Natural killer cell (primary cell): ENCODE measurements around the gene NOS1AP. TPM values are rescaled to one million over a fixed set of nuclear protein-coding genes. Genes with fewer than 3 reads are reported as not detected.

Experiments used
- ATAC-seq, 3 donors: fragments of 150-1000 bp in 2 of 3; fragments of 200-7000 bp in 1 of 3; cut with Tn5 transposase; 1 replicate in 1 of 3; 2 replicates in 2 of 3; pipeline ENCODE4 v1.10.0; 2021; ENCODE audit warnings: mild to moderate bottlenecking in 2 of 3, moderate library complexity in 2 of 3
- DNase-seq, 2 donors: peaks; one replicate each; pipeline versions ENCODE4 v3.0.0 to v3.0.0-alpha.2; 2013 to 2021; ENCODE audit warnings: mixed read lengths in 1 of 2
- H3K27ac ChIP-seq: one replicate; pipeline ENCODE4 v1.5.1; 2013; ENCODE audit warnings: mild to moderate bottlenecking, low read length
- H3K27me3 ChIP-seq: one replicate; pipeline ENCODE4 v1.6.1; 2013; ENCODE audit warnings: low read length; ENCODE audit not compliant: control insufficient read depth, insufficient read depth
- H3K36me3 ChIP-seq: one replicate; pipeline ENCODE4 v1.6.1; 2013; ENCODE audit warnings: low read length; ENCODE audit not compliant: control insufficient read depth, insufficient read depth
- H3K4me1 ChIP-seq: one replicate; pipeline ENCODE4 v1.6.1; 2013; ENCODE audit warnings: low read length; ENCODE audit not compliant: control insufficient read depth, insufficient read depth
- H3K4me3 ChIP-seq: one replicate; pipeline ENCODE4 v1.5.1; 2013; ENCODE audit warnings: low read length
- H3K9me3 ChIP-seq: one replicate; pipeline ENCODE4 v1.6.1; 2013; ENCODE audit warnings: low read length; ENCODE audit not compliant: control insufficient read depth, insufficient read depth
- H3K27ac Mint-ChIP-seq, 2 donors: one replicate each; pipeline ENCODE4 v1.8.0; 2022; ENCODE audit warnings: mild to moderate bottlenecking in 2 of 2, mixed read lengths in 2 of 2, moderate library complexity in 1 of 2
- H3K27me3 Mint-ChIP-seq, 2 donors: one replicate each; pipeline ENCODE4 v1.8.0; 2022; ENCODE audit warnings: low read depth in 2 of 2, mixed read lengths in 2 of 2
- H3K36me3 Mint-ChIP-seq: one replicate; pipeline ENCODE4 v1.8.0; 2022; ENCODE audit warnings: mixed read lengths
- H3K4me1 Mint-ChIP-seq, 2 donors: one replicate each; pipeline ENCODE4 v1.8.0; 2022; ENCODE audit warnings: mixed read lengths in 2 of 2
- H3K4me3 Mint-ChIP-seq: one replicate; pipeline ENCODE4 v1.8.0; 2022; ENCODE audit warnings: mild to moderate bottlenecking, moderate library complexity, mixed read lengths
- H3K9me3 Mint-ChIP-seq, 2 donors: one replicate each; pipeline ENCODE4 v1.8.0; 2022; ENCODE audit warnings: mixed read lengths in 2 of 2
- CTCF ChIP-seq: fragments of 200-600 bp; IDR thresholded peaks from one replicate; pipeline ENCODE4 v1.8.0; 2022; ENCODE audit warnings: antibody characterized with exemption
- WGBS: methylation state at CpG from one replicate; pipeline ENCODE4 v1.1.7; 2013; ENCODE audit warnings: missing lambda C conversion rate; ENCODE audit not compliant: insufficient coverage; 5-methylcytosine and 5-hydroxymethylcytosine counted together
- intact Hi-C: fragments of 100-400 bp; cut with micrococcal nuclease; formaldehyde crosslinking; loops from one replicate; pipeline ENCODE4 v1.14.2; 2022
- total RNA-seq, 4 donors: library from RNA; stranded (reverse); fragments of 120-200 nt in 1 of 4; gene quantifications; one replicate each; pipeline versions ENCODE4 v1.2.3 to v1.2.4, GENCODE V29; 2013 to 2022

NOS1AP gene
- total RNA-seq, 3 donors from 2014 or later (not counting 1 experiment from before 2014, with no cell fraction given), result 0.09 to 0.20 TPM; not detected in 1

GRCh38 chr1:162128693-162129356, 59.3 kb downstream of the NOS1AP start:
- Histone ChIP-seq H3K27ac (no peak overlapping the region), H3K36me3 (no peaks in the 10 kb centered on the region), H3K9me3 (no peaks in the 10 kb centered on the region), H3K27me3 (peaks cover 13% of the 10 kb centered on the region), H3K4me1 (no peaks in the 10 kb centered on the region), H3K4me3 (no peak overlapping the region)
- no peak for ATAC-seq
- WGBS, result 82% methylated on average over 6 of the region's 6 CpGs
- no peaks in the 10 kb centered on the region for H3K9me3 Mint-ChIP-seq
- H3K27ac Mint-ChIP-seq, result no peak overlapping the region
- no peak overlapping the region for H3K4me3 Mint-ChIP-seq
- intact Hi-C loops, result no loop called here
- H3K36me3 Mint-ChIP-seq, result no peaks in the 10 kb centered on the region
- no peak for DNase-seq
- H3K4me1 Mint-ChIP-seq, result no peaks in the 10 kb centered on the region
- no peak for TF ChIP-seq CTCF
- peaks cover 29 to 54% of the 10 kb centered on the region in 2 donors for H3K27me3 Mint-ChIP-seq

GRCh38 chr1:162130308-162130707, 60.8 kb downstream of the NOS1AP start:
- DNase-seq (no peak), ATAC-seq (no peak)
- 63% methylated on average over 2 of the region's 2 CpGs for WGBS
- H3K4me3 ChIP-seq, result no peak overlapping the region
- Mint-ChIP-seq H3K27me3 (peaks cover 37 to 57% of the 10 kb centered on the region in 2 donors), H3K27ac (no peak overlapping the region), H3K9me3 (no peaks in the 10 kb centered on the region), H3K4me1 (no peaks in the 10 kb centered on the region), H3K4me3 (no peak overlapping the region), H3K36me3 (no peaks in the 10 kb centered on the region)
- H3K9me3 ChIP-seq, result no peaks in the 10 kb centered on the region
- intact Hi-C loops, result no loop called here
- no peaks in the 10 kb centered on the region for H3K4me1 ChIP-seq
- no peaks in the 10 kb centered on the region for H3K36me3 ChIP-seq
- TF ChIP-seq CTCF, result no peak
- H3K27ac ChIP-seq, result no peak overlapping the region
- H3K27me3 ChIP-seq, result peaks cover 13% of the 10 kb centered on the region

GRCh38 chr1:162131400-162132321, 62.2 kb downstream of the NOS1AP start:
- DNase-seq (no peak), ATAC-seq (no peak)
- Mint-ChIP-seq H3K4me3 (no peak overlapping the region), H3K27ac (no peak overlapping the region), H3K36me3 (no peaks in the 10 kb centered on the region), H3K27me3 (peaks cover 41 to 52% of the 10 kb centered on the region in 2 donors), H3K4me1 (no peaks in the 10 kb centered on the region), H3K9me3 (no peaks in the 10 kb centered on the region)
- no peak overlapping the region for H3K27ac ChIP-seq
- H3K9me3 ChIP-seq, result no peaks in the 10 kb centered on the region
- no peak for TF ChIP-seq CTCF
- H3K27me3 ChIP-seq, result peaks cover 13% of the 10 kb centered on the region
- H3K4me3 ChIP-seq, result no peak overlapping the region
- 82% methylated on average over 4 of the region's 4 CpGs for WGBS
- H3K36me3 ChIP-seq, result no peaks in the 10 kb centered on the region
- no peaks in the 10 kb centered on the region for H3K4me1 ChIP-seq
- intact Hi-C loops, result no loop called here
